ENCODE measurements around the gene OR51E2. TPM values are rescaled to one million over a fixed set of nuclear protein-coding genes. Genes with fewer than 3 reads are reported as not detected.
"Not testable (repeated sequence)": the region's sequence is repeated elsewhere in the genome, so short reads cannot be mapped to it uniquely, and the experiment has no call there.

OR51E2 gene, protein sequence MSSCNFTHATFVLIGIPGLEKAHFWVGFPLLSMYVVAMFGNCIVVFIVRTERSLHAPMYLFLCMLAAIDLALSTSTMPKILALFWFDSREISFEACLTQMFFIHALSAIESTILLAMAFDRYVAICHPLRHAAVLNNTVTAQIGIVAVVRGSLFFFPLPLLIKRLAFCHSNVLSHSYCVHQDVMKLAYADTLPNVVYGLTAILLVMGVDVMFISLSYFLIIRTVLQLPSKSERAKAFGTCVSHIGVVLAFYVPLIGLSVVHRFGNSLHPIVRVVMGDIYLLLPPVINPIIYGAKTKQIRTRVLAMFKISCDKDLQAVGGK
- total RNA-seq = not detected

DNA sequence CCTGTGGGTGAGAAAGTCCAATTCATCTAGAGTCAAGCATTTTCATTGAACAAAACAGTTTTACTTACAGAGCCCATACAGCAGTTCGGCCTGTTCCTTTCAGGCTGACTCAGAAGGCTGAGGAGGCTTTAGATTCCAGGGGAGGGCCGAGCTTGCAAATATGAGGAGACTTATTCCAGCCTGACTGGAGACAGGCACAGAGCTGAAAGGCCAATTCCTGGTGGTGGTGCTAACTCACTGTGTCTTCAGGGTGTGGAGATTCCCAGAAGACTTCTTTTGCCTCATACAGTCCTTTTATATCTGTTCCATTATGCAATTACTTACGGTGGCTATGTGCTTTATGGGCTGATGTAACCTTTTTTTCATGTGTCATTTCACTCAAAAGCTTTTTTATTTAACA is at the start of gene OR51E2:
Gene OR51E2, minus strand, starts transcription at position 269 of the 400 bp plus-strand sequence. CDS start 15,142 bp downstream, outside the sequence.
- intact Hi-C loops (cut with micrococcal nuclease) = no loop called here
- no peaks in the 10 kb centered on the region for H3K9me3 Mint-ChIP-seq
- no peak within 1 kb of the TSS for H3K4me3 Mint-ChIP-seq
- ChIA-PET POLR2A (no interaction called here), CTCF (interaction anchor here (1.3 kb wide), 1 partner anchor 61 kb away, joined by 4 read pairs; the partner anchor contains the start of gene OR51D1)
- peaks cover 4% of the 10 kb centered on the region for H3K4me1 Mint-ChIP-seq (ENCODE audit: low read depth)
- no peaks in the 10 kb centered on the region for H3K36me3 Mint-ChIP-seq
- DNase-seq = no peak
- H3K27ac Mint-ChIP-seq = no peak within 1 kb of the TSS
- H3K27me3 Mint-ChIP-seq = peaks cover 2% of the 10 kb centered on the region

GRCh38 chr11:4740735-4741134 is 43.1 kb upstream of the OR51E2 start:
- no peaks in the 10 kb centered on the region for H3K36me3 Mint-ChIP-seq
- H3K4me1 Mint-ChIP-seq (ENCODE audit: low read depth) = no peaks in the 10 kb centered on the region
- peaks cover 7% of the 10 kb centered on the region for H3K27me3 Mint-ChIP-seq
- ChIA-PET CTCF (no interaction called here), POLR2A (no interaction called here)
- no peak overlapping the region for H3K27ac Mint-ChIP-seq
- no peak for DNase-seq
- no peak overlapping the region for H3K4me3 Mint-ChIP-seq
- intact Hi-C loops (cut with micrococcal nuclease) = no loop called here
- no peaks in the 10 kb centered on the region for H3K9me3 Mint-ChIP-seq

- ChIA-PET CTCF (interaction anchor here (1.2 kb wide), 1 partner anchor 90 kb away, joined by 3 read pairs; the partner anchor contains the start of gene OR51D1), POLR2A (no interaction called here)
- Mint-ChIP-seq H3K4me1 (ENCODE audit: low read depth) (no peaks in the 10 kb centered on the region), H3K4me3 (no peak overlapping the region), H3K27me3 (peaks cover 2% of the 10 kb centered on the region), H3K9me3 (no peaks in the 10 kb centered on the region), H3K36me3 (no peaks in the 10 kb centered on the region), H3K27ac (no peak overlapping the region)
- intact Hi-C loops (cut with micrococcal nuclease) = no loop called here
- no peak for DNase-seq
Measured at GRCh38 chr11:4727171-4727570, 29.5 kb upstream of the OR51E2 start.

- intact Hi-C loops (cut with micrococcal nuclease); CTCF ChIA-PET; H3K9me3 Mint-ChIP-seq; H3K4me1 Mint-ChIP-seq (ENCODE audit: low read depth); H3K36me3 Mint-ChIP-seq; POLR2A ChIA-PET; DNase-seq; H3K4me3 Mint-ChIP-seq; H3K27ac Mint-ChIP-seq; H3K27me3 Mint-ChIP-seq: not testable (repeated sequence)
Measured at GRCh38 chr11:4722616-4723534, 25.2 kb upstream of the OR51E2 start.

GRCh38 chr11:4714300-4714699 is 16.6 kb upstream of the OR51E2 start:
- ChIA-PET POLR2A (no interaction called here), CTCF (interaction anchor here (0.6 kb wide), 1 partner anchor 56 kb away, joined by 3 read pairs; no protein-coding TSS in a partner anchor)
- no peak overlapping the region for H3K27ac Mint-ChIP-seq
- H3K9me3 Mint-ChIP-seq = no peaks in the 10 kb centered on the region
- intact Hi-C loops (cut with micrococcal nuclease) = no loop called here
- H3K36me3 Mint-ChIP-seq = no peaks in the 10 kb centered on the region
- no peak for DNase-seq
- H3K4me1 Mint-ChIP-seq (ENCODE audit: low read depth) = no peaks in the 10 kb centered on the region
- H3K4me3 Mint-ChIP-seq = no peak overlapping the region
- peaks cover 15% of the 10 kb centered on the region for H3K27me3 Mint-ChIP-seq

DNA sequence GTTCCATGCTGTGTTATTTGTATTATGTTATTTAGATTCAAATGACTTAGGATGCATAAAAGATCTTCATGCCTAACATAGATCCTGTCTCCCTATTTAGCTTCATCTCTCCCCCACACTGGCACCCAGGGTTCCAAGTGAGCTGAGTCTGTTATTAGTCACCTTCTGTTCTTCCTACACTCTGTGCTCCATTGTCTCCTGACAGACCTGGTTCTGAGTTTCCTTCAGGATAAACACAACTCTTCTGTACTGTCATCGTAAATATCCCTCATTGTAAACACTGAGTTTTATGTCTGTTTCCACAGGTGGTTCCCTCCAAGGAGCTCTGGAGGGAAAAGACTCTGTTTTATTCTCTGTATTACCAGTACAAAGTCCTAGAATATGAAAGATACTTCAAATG is 15.6 kb upstream of the OR51E2 start:
- no peak for DNase-seq
- Mint-ChIP-seq H3K9me3 (no peaks in the 10 kb centered on the region), H3K4me1 (ENCODE audit: low read depth) (no peaks in the 10 kb centered on the region), H3K27ac (no peak overlapping the region), H3K4me3 (no peak overlapping the region), H3K36me3 (no peaks in the 10 kb centered on the region), H3K27me3 (peaks cover 9% of the 10 kb centered on the region)
- ChIA-PET CTCF (no interaction called here), POLR2A (no interaction called here)
- intact Hi-C loops (cut with micrococcal nuclease) = no loop called here

DNA sequence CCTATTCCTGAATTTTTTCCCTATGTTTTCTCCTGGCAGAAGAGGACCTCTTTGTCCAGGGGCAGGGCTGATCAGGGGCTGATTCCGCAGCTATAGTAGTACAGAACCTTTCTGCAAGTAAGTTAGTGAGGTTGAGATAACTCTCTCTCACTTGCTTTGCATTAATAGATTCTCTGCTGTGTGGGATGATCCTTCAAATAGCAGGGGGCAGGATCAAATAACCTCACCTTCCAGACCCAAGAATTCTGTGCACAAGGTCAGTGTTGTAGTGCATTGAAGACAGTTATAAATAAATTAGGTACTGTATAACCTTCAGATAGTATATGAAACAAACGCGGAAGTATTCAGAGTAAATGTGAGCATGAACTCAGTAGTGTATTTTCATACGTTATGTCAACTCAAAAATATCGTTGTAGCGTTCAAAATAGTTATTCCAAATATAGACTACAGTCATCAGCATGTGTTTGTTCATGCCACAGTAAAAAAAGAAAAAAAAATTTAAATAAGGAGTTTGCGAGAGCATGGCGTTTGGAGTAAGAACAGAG is 7.2 kb upstream of the OR51E2 start:
- H3K27ac Mint-ChIP-seq = no peak overlapping the region
- ChIA-PET POLR2A (no interaction called here), CTCF (no interaction called here)
- H3K36me3 Mint-ChIP-seq = no peaks in the 10 kb centered on the region
- peaks cover 14% of the 10 kb centered on the region for H3K27me3 Mint-ChIP-seq
- no peak for DNase-seq
- H3K4me3 Mint-ChIP-seq = no peak overlapping the region
- intact Hi-C loops (cut with micrococcal nuclease) = no loop called here
- no peaks in the 10 kb centered on the region for H3K9me3 Mint-ChIP-seq
- H3K4me1 Mint-ChIP-seq (ENCODE audit: low read depth) = no peaks in the 10 kb centered on the region

- CTCF ChIA-PET = no interaction called here
- no peak for DNase-seq
- Mint-ChIP-seq H3K36me3 (no peaks in the 10 kb centered on the region), H3K4me3 (no peak within 1 kb of the TSS), H3K9me3 (no peaks in the 10 kb centered on the region), H3K4me1 (ENCODE audit: low read depth) (peaks cover 4% of the 10 kb centered on the region), H3K27ac (no peak within 1 kb of the TSS), H3K27me3 (peaks cover 12% of the 10 kb centered on the region)
- intact Hi-C loops (cut with micrococcal nuclease) = no loop called here
- POLR2A ChIA-PET = no interaction called here
Measured at GRCh38 chr11:4704054-4704789, 6.6 kb upstream of the OR51E2 start, which contains the start of gene MMP26. Gene MMP26, plus strand, starts transcription at chr11:4704784.

- peaks cover 4% of the 10 kb centered on the region for H3K27me3 Mint-ChIP-seq
- H3K9me3 Mint-ChIP-seq = no peaks in the 10 kb centered on the region
- intact Hi-C loops (cut with micrococcal nuclease) = no loop called here
- DNase-seq = no peak
- peaks cover 4% of the 10 kb centered on the region for H3K4me1 Mint-ChIP-seq (ENCODE audit: low read depth)
- H3K4me3 Mint-ChIP-seq = no peak overlapping the region
- no peaks in the 10 kb centered on the region for H3K36me3 Mint-ChIP-seq
- POLR2A ChIA-PET = no interaction called here
- CTCF ChIA-PET = no interaction called here
- H3K27ac Mint-ChIP-seq = no peak overlapping the region
Measured at GRCh38 chr11:4700436-4700820, 2.8 kb upstream of the OR51E2 start.

GRCh38 chr11:4699697-4700435 is 2.2 kb upstream of the OR51E2 start:
- POLR2A ChIA-PET = no interaction called here
- Mint-ChIP-seq H3K4me1 (ENCODE audit: low read depth) (peaks cover 4% of the 10 kb centered on the region), H3K36me3 (no peaks in the 10 kb centered on the region), H3K27me3 (peaks cover 2% of the 10 kb centered on the region), H3K27ac (no peak overlapping the region), H3K9me3 (no peaks in the 10 kb centered on the region), H3K4me3 (no peak overlapping the region)
- DNase-seq = no peak
- CTCF ChIA-PET = no interaction called here
- intact Hi-C loops (cut with micrococcal nuclease) = no loop called here

DNA sequence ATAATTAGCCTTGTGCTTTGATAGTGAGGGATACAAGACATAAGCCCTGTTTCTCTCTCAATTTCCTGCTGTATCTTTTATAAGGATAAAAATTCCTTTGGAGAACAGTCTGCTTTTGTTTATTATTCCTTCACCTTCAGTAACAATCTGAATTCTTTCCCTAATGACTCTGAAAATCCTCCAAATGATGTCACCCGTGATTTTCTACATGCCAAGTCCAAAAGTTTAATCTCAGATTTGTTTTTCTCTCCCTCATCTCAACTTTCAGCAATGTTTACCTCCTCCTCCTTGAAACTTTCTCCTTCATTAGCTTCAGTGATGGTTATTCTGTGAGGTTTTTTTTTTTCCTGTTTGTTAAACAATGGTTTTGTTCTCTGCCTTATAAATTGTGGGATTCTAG is 2.2 kb downstream of the OR51E2 start:
- H3K4me3 Mint-ChIP-seq = no peak overlapping the region
- H3K27me3 Mint-ChIP-seq = peaks cover 7% of the 10 kb centered on the region
- intact Hi-C loops (cut with micrococcal nuclease) = no loop called here
- H3K36me3 Mint-ChIP-seq = no peaks in the 10 kb centered on the region
- no peaks in the 10 kb centered on the region for H3K9me3 Mint-ChIP-seq
- POLR2A ChIA-PET = no interaction called here
- H3K4me1 Mint-ChIP-seq (ENCODE audit: low read depth) = peaks cover 4% of the 10 kb centered on the region
- DNase-seq = no peak
- no peak overlapping the region for H3K27ac Mint-ChIP-seq
- CTCF ChIA-PET = no interaction called here
